HG03139 (cell line): ENCODE results near the gene TATDN2.
"Not testable (repeated sequence)": the region's sequence is repeated elsewhere in the genome, so short reads cannot be mapped to it uniquely, and the experiment has no call there.

Experiments
- ATAC-seq: cut with Tn5 transposase; IDR thresholded peaks from one replicate; pipeline ENCODE4 v1.9.1; 2021; ENCODE audit not compliant: unreplicated experiment

Gene TATDN2

DNA sequence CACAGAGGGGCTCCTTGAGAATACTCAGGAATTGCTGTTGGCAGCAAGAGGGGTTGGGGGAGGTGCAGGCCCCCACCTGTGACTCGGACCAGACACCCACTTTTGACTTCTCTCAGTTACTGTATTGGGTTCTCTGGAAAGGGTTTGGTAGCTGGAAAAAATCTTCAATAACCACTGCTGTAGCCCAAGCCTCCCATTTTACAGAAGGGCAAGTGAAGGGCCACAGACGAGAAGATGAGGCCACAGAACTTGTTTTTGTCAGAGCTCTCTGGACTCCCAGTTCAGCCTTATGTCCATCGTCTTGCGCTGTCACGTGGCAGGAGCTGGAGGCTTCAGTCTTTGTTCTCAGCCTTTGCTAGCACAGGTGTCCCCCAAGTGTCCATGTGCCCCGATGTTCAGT is 12.7 kb upstream of the TATDN2 start:
- no peak for ATAC-seq

DNA sequence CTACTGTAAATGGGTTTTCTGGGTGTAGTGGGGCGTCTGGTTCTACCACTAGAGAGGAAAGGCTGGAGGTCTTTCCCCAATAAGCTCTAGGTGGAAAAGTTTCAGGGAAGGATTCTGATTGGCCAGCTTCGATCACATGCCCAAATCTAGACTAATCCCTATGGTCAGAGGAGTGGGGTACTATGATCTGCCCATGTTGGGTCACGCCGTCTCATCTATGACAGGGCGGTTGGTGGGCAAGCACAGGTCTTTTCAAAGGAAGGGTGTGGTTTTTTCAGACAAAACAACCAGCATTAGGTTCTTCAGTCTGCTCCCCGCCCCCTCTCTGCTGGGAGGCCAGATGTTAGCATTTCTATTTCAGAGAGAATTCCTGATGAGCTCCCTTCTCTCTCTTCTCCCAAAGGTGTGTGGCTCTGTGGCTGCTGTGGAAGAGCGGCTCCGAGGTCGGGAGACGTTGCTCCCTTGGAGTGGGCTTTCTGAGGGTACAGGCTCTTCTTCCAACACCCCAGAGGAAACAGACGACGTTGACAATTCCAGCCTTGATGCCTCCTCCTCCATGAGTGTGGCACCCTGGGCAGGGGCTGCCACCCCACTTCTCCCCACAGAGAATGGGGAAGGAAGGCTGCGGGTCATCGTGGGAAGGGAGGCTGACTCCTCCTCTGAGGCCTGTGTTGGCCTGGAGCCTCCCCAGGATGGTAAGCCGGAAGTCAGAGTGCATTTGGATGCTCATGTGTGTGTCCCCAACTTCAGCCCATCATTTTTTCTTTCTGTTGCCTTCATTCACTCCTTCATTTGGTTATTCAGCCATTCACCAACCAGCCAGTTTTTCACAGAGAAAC is 9.7 kb upstream of the TATDN2 start:
- no peak for ATAC-seq

GRCh38 chr3:10240799-10241198 is 7.5 kb upstream of the TATDN2 start:
- ATAC-seq: no peak

DNA sequence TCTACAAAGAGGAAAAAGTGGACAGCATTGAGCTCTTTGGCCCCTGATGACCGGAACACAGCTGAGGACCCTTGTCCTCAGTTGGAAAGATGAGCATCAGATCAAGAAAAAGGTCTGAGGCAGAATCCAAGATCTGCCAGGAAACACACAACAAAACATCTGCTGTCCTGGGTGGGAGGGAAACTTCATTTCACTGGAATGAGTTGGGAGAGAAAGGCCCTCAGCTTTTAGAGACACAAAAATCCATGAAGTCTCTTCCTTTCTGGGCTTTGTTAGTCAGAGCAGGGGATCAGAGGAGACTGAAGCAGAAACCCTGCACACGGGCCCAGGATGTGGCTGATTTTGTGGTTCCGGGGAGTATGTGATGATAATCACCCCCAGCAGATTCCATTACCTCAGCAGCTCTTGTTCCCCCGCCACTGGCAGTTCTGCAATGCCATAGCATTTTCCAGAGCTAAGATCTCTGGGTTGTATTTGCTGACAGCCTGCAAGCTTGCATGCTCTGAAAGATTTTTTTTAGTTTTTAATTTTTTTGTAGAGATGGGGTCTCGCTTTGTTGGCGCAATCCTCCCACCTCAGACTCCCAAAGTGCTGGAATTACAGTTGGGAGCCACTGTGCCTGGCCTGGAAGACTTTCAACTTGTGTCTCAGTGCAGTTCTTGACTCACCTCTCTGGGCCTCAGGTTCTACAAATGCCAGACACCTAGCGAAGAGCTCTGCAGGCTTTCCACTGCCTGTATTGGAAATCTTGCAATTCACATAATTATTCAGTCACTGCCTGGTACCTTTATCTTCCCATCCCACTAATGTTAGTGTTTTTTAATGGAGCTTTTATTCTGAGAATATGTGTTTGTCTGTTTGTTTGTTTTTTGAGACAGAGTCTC is 5.8 kb upstream of the TATDN2 start:
- ATAC-seq: peak; percentile 84

DNA sequence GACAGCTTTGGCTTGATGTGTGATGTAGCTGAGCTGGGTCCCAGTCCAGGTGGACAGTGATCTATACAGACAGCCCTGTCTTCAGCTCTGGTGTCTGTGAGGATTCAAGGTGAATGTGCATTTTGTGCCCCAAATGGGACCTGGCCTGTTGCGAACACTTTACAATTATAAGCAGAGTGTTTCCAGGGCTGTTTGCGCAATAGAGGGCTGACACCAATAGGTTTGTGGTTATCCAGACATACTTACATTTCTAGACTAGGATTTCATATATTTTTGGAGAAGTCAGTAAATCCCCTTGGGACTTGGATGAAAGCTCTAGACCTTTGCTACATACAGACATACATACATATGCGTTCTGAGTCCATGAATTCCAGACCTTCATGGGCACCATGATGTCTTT is 4.2 kb upstream of the TATDN2 start:
- no peak for ATAC-seq

DNA sequence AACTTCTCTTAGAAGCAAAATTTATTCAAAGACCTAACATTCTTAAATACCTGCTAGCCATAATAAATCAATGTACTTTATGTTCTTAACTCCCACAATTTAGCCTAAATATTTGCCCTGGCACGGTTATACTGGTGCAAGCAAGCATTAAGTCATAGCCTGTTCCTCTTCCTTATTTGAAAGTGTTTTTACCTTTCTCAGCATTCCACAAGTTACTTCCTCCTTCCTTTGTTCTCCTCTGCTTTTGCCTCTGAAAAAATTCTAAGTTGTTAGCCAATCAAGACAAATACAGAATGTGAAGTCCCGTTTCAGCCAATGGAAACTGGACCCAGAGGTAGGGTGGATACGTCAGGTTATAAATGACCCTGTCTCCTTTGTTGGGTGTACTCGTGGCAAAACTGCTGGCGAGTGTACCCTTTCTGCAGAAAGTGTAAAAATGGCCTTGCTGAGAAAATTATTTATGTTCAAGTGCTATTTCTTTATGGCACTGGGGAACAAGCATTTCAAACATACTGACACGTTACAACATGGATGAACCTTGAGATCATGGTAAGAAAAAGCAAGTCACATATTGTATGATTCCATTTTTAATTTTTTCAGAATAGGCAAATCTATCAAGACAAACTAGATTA is 3.1 kb upstream of the TATDN2 start:
- ATAC-seq: no peak

DNA sequence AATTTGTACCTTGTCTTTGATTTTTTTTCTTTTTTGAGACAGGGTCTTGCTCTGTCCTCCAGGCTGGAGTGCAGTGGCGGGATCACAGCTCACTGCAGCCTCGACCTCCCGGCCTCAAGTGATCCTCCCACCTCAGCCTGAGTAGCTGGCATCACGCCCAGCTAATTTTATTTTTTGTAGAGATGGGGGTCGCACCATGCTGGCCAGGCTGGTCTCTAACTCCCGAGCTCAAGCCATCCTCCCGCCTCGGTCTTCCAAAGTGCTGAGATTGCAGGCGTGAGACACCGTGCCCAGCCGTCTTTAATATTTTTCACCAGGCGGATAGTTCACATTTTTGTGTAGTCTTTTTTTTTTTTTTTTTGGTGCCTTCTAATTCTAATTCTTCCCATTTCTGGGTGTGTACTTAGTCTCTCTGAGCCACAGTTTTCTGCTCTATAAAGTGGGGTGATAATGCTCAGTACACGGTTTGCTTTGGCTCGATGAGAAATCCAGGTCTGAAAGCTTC is 528 bp upstream of the TATDN2 start:
- no peak for ATAC-seq

DNA sequence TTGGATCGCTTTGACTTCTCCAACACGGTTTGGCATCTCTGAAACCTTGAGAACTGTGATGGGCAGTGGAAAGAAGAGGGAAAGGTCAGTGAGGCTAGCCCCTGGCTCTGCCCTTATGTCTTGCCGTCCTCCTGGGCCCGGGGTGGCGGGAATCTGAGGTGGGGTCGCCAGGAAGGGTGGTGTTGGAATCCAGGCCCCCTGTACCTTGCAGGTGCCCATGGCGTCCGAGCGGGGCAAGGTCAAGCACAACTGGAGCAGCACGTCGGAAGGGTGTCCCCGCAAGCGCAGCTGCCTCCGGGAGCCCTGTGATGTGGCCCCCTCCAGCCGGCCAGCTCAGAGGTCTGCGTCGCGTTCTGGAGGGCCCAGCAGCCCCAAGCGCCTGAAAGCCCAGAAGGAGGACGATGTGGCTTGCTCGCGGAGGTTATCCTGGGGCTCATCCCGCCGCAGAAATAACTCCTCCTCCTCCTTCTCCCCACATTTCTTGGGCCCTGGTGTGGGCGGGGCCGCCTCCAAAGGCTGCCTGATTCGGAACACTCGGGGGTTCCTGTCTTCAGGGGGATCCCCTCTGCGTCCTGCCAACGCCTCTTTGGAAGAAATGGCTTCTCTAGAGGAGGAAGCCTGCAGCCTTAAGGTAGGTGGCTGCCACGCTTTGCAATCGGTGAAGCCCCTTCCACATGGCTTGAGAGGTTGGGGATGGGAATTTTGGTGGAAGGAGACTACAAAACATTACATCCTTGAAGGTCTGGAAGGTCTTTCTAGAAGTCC is 907 bp downstream of the TATDN2 start:
- no peak for ATAC-seq

- ATAC-seq: no peak
Measured at GRCh38 chr3:10249833-10250232, 1.6 kb downstream of the TATDN2 start.

DNA sequence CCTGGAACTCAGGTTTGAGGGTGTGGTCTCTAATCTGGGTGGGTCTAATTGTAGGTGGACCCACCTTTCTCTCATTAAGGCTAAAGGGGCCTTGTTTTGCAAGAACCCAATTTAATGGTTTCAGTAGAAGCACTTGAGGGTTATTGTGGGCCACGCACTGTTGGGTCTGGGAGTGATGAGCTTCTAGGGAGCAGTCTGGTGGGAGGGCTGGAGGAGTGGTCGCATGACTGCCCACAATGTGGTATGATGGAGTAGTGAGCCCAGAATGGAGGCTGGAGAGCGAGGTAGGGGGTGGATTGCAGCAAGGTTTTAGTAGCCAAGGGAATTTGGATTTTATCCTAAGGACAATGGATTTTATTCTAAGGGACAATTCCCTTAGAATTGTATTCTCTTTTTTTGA is 2.7 kb downstream of the TATDN2 start:
- ATAC-seq: no peak

- ATAC-seq: no peak
Measured at GRCh38 chr3:10253731-10254130, 5.5 kb downstream of the TATDN2 start.

- ATAC-seq: no peak
Measured at GRCh38 chr3:10255835-10256234, 7.6 kb downstream of the TATDN2 start.

DNA sequence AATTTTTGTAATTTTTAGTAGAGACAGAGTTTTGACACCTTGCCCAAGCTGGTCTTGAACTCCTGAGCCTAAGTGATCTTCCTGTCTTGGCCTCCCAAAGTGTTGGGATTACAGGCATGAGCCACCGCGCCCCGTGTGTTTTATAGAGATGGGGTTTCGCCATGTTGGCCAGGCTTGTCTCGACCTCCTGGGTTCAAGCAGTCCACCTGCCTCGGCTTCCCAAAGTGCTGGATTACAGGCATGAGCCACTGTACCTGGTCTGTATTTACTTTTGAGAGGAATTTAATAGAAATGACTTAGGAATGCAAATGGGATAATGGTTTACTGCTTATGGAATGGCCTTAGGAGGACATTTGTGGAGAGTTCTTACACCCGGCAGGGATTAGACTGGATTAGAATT is 10.8 kb downstream of the TATDN2 start:
- ATAC-seq: no peak

DNA sequence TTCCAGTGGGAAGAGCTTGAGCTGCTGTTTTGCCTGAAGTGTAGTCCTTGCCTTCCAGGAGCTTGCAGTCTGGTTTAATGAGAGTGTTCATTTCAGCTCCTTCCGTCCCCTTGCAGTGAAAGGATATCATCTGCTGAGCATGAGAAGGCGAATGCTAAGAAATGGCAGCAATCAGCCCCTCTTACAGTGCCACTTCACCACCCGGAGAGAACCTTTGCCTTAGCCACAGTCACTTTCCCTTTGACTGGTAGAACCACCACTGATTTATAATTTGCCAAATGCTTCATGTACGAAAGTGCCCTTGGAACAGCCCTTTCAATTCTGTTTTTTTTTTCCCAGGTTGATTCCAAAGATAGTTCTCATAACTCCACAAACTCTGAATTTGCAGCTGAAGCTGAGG is 11.5 kb downstream of the TATDN2 start:
- ATAC-seq: no peak

DNA sequence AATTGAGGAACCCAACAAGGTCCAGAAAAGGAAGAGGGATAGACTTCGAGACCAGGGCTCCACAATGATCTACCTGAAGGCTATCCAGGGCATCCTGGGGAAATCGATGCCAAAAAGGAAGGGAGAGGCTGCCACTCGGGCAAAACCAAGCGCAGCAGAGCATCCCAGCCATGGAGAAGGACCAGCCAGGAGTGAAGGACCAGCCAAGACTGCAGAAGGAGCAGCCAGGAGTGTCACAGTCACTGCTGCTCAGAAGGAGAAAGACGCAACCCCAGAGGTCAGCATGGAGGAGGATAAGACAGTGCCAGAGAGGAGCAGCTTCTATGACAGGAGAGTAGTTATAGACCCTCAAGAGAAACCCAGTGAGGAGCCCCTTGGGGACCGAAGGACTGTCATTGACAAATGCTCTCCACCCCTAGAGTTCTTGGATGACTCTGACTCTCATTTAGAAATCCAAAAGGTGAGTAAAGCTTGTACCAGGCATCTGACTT is 12.0 kb downstream of the TATDN2 start:
- ATAC-seq: no peak

DNA sequence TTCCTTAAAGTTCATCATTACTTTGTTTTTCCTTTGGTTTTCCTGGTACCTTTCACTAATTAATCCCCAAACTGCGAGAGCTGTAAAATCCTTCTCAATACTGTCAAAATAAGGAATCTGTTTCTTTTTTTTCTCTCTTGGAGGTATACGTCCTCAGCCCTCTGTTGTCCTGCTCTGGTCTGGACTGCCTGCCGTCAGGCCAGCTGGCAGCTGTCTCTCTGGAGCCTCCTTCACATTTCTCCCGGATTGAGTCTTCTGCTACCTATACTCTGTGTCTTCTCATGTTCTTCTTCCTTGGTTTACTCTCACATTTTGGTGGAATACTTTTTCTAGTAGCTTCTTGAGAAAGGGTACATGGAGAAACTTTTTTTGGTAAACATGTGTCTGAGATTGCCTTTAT is 13.8 kb downstream of the TATDN2 start:
- ATAC-seq: no peak

GRCh38 chr3:10263646-10264363 is 15.5 kb downstream of the TATDN2 start:
- ATAC-seq: no peak

- ATAC-seq: no peak
Measured at GRCh38 chr3:10265833-10266232, 17.6 kb downstream of the TATDN2 start.

DNA sequence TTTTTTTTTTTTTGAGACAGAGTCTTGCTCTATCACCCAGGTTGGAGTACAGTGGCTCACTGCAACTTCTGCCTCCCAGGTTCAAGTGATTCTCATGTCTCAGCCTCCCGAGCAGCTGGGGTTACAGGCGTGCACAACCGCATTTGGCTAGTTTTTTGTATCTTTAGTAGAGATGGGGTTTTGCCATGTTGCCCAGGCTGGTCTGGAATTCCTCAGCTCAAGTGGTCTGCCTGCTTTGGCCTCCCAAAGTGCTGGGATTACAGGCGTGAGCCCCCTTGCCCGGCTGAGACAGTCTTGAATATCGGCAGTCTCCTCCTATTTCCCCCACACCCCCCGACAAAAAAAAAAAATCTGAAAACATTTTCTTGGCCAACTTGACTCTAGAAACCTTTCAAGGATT is 18.7 kb downstream of the TATDN2 start:
- ATAC-seq: not testable (repeated sequence)

- no peak for ATAC-seq
Measured at GRCh38 chr3:10268116-10268515, 19.9 kb downstream of the TATDN2 start.
